WERI-Rb-1 (cell line): ENCODE measurements around the gene LRRC8B.
"Not testable (repeated sequence)": the region's sequence is repeated elsewhere in the genome, so short reads cannot be mapped to it uniquely, and the experiment has no call there.

Experiments
- DNase-seq: peaks from one replicate; pipeline ENCODE4 v3.0.0-alpha.2; 2020
- H3K27ac ChIP-seq: fragments of 250-450 bp; sonication (Bioruptor Pico); 2 replicates; pipeline ENCODE4 v1.5.1; 2020; ENCODE audit warnings: mild to moderate bottlenecking, moderate library complexity
- H3K27me3 ChIP-seq: fragments of 250-450 bp; sonication (Bioruptor Pico); 2 replicates; pipeline ENCODE4 v1.5.1; 2021; ENCODE audit warnings: mild to moderate bottlenecking, low read depth, moderate library complexity; ENCODE audit not compliant: insufficient read depth, severe bottlenecking
- H3K36me3 ChIP-seq: fragments of 250-450 bp; sonication (Bioruptor Pico); 2 replicates; pipeline ENCODE4 v1.5.1; 2020; ENCODE audit warnings: mild to moderate bottlenecking, moderate library complexity
- H3K4me3 ChIP-seq: 2 replicates; pipeline ENCODE4 v1.5.1; 2011; ENCODE audit warnings: low read depth, mild to moderate bottlenecking, control low read depth, low read length
- H3K9me3 ChIP-seq: fragments of 250-450 bp; sonication (Bioruptor Pico); 2 replicates; pipeline ENCODE4 v1.5.1; 2021; ENCODE audit warnings: mild to moderate bottlenecking, moderate library complexity; ENCODE audit not compliant: severe bottlenecking
- TF ChIP-seq, protein P1 (sequence below): IDR thresholded peaks from 2 replicates; pipeline ENCODE4 v1.5.1; 2011; ENCODE audit warnings: low read depth, mild to moderate bottlenecking, control low read depth, inconsistent platforms, low read length

Gene LRRC8B

DNA sequence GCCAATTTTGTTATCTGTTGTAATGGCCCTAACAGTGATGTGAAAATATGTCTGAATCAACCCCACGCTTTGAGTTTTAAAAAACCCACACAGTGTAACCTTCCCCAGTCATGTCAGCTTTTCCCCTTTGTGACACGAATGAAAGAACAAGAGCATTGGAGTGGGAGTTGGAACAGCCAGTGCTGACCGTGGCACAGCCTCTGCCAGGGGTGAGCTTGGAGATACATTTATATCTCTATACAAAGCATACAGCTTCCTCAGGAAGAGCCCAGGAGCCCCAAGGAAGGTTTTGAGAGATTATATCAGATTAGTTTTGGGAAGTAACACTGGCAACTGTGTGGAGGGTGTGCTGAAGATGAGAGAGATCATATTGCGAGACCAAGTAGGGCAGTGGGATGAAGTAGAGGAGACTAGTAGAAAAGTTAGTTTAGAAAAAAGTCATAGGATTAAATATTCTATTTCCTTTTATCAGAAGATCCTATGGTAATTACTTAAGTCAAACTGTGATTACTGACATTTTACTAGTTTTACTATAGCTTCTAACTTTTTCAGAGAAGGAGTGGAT is 15.9 kb downstream of the LRRC8B start:
- TF ChIP-seq, protein P1, sequence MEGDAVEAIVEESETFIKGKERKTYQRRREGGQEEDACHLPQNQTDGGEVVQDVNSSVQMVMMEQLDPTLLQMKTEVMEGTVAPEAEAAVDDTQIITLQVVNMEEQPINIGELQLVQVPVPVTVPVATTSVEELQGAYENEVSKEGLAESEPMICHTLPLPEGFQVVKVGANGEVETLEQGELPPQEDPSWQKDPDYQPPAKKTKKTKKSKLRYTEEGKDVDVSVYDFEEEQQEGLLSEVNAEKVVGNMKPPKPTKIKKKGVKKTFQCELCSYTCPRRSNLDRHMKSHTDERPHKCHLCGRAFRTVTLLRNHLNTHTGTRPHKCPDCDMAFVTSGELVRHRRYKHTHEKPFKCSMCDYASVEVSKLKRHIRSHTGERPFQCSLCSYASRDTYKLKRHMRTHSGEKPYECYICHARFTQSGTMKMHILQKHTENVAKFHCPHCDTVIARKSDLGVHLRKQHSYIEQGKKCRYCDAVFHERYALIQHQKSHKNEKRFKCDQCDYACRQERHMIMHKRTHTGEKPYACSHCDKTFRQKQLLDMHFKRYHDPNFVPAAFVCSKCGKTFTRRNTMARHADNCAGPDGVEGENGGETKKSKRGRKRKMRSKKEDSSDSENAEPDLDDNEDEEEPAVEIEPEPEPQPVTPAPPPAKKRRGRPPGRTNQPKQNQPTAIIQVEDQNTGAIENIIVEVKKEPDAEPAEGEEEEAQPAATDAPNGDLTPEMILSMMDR, result no peak
- Histone ChIP-seq H3K4me3 (no peak overlapping the region), H3K36me3 (peaks cover 5% of the 10 kb centered on the region), H3K9me3 (no peaks in the 10 kb centered on the region), H3K27me3 (no peaks in the 10 kb centered on the region), H3K27ac (no peak overlapping the region)
- DNase-seq, result no peak

DNA sequence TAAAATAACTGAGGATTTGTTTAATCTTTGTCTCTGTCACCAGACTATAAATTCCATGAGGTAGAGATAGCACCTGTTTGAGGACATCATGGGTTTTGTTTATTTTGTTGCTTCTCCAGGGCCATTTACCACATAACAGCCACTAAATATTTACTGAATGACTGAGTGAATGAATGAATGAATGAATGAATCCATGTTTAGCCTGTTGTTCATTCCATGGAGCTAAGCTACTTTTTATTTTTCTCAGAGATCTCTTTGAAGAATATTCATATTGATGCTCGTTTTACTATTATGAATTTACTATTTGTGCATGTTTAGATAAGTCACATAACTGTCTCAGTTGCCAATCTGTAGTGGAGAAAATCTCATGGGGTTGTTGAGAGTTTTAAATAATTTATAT is 17.7 kb downstream of the LRRC8B start:
- TF ChIP-seq, protein P1, result no peak
- Histone ChIP-seq H3K36me3 (peaks cover 5% of the 10 kb centered on the region), H3K27me3 (no peaks in the 10 kb centered on the region), H3K27ac (no peak overlapping the region), H3K4me3 (no peak overlapping the region), H3K9me3 (no peaks in the 10 kb centered on the region)
- no peak for DNase-seq

DNA sequence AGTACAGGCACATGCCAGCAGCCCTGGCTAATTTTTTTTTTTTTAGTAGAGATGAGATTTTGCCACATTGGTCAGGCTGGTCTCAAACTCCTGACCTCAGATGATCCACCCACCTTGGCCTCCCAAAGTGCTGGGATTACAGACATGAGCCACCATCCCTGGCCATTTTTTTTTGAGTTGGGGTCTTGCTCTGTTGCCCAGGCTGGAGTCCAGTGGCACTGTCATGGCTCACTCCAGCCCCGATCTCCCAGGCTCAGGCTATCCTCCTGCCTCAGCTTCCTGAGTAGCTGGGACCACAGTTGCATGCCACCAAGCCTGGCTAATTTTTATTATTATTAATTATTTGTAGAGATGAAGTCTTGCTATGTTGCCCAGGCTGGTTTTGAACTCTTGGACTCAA is 19.0 kb downstream of the LRRC8B start:
- not testable (repeated sequence) for H3K9me3 ChIP-seq, DNase-seq, H3K4me3 ChIP-seq, H3K36me3 ChIP-seq, H3K27me3 ChIP-seq, H3K27ac ChIP-seq

DNA sequence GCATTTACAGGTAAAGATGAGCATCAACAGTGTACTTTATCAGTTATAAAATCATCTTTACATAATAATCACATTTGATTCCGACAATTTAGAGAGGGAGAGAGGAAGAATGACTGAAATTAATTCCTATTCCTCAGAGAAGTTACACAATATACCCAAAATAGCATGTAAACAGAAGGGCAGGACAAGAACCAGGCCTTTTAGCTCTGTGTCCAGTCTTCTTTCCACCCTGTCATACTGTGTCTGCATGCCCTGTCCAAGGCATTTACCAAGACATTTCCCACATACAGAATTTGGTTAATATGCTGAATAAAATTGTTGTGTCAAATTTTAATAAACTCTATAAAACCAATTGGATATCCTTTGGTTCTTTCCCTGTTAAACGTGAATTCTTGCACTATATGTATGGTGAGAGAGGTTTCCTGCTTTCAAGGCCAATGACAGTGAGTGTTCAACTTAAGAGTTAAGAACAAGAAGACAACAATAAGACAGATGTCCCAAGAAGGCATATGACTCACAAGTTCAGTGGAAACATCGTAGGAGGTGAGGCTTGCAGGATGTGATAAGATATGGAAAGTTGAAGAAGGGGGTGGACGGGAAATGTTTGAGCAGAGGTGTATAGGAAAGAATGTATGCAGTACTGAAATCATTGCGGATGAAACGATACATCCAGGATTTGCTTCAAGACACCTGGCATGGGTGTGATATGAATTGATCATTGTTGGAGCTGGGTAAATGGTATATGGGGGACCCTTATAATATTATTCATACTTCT is 20.8 kb downstream of the LRRC8B start:
- Histone ChIP-seq H3K9me3 (no peaks in the 10 kb centered on the region), H3K27me3 (no peaks in the 10 kb centered on the region), H3K36me3 (no peaks in the 10 kb centered on the region; the same call in 1 of the 2 replicates), H3K4me3 (no peak overlapping the region), H3K27ac (no peak overlapping the region)
- TF ChIP-seq, protein P1, result no peak
- DNase-seq, result no peak

DNA sequence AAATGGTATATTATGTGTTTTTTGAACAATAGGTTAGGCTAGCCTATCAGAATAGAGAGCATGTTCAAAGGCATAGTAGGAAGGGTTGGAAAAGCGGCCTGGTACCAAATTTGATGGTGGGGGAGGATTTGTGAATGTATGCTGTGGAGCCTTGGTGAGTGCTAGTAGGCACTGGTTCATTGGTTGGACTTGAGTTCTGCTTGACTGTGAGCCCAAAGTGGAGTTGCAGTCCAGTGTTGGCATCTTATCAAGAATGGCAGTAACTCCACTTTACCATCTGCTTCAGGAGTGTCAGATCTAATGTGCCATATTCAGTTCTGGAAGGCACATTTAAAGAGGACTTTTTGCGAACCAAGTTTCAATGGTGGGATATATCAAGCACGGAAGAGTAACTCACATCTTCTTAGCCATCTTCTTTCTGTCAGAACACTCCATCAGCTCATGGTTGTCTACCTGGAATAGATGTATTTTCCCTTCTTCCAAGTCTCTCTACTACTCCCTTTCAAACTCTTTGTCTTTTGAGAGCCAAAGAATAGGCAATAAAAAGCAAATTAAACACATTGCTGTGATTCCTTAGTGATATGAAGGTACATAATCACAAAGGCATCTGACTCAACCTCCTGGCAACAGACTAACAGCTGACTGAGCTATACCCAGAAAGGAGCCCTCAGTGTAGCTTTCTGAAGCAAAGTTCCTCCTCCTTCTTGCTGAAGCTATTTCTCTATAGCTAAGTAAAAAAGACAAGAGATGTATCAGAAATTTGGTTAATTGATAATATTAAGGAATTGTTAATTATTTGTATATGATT is 21.7 kb downstream of the LRRC8B start:
- TF ChIP-seq, protein P1, result no peak
- H3K9me3 ChIP-seq, result no peaks in the 10 kb centered on the region
- no peaks in the 10 kb centered on the region; the same call in 1 of the 2 replicates for H3K36me3 ChIP-seq
- H3K27me3 ChIP-seq, result no peaks in the 10 kb centered on the region
- no peak overlapping the region for H3K4me3 ChIP-seq
- DNase-seq, result no peak
- H3K27ac ChIP-seq, result no peak overlapping the region

DNA sequence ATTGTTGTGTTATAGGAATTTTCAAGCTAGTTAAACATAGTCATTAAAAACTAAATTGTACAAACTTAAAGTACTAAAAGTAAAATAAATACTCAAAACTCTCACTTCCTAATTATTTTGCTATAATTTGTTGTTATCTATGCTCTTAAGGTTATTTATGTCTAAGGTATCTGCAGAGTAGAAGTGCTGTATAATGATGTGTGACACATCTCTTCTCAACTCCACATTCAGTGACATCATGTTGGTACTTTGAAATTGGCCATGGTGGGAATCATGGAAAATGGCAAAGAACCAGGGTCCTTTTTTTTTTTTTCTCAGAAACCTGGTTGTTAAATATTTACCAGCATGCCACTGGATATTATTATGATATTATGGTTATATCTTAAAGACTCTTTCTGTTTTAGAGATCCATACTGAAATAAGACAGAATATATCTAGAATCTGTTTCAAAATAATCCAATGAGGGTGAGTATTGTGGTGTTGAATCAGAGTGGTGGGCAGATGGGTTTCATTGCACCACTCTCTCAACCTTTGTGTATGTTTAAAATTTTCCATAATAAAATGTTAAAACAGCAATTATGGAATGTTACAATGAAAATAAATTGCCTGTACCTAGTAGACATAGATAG is 22.4 kb downstream of the LRRC8B start:
- Histone ChIP-seq H3K27ac (no peak overlapping the region), H3K4me3 (no peak overlapping the region), H3K9me3 (no peaks in the 10 kb centered on the region), H3K36me3 (no peaks in the 10 kb centered on the region; the same call in 1 of the 2 replicates), H3K27me3 (no peaks in the 10 kb centered on the region)
- DNase-seq, result no peak
- TF ChIP-seq, protein P1, result no peak
